Stimulated activated CD8-positive, alpha-beta memory T cell treated with anti-CD3 and anti-CD28 coated beads, Interleukin-4, amount 100 ng/mL, for 1 hour (primary cell): ENCODE results near the gene ATP5MC2.
A peak's percentile ranks its signal among the peaks of the same experiment; 100 is the strongest.
"Not testable (repeated sequence)": the region's sequence is repeated elsewhere in the genome, so short reads cannot be mapped to it uniquely, and the experiment has no call there.

Experiments used
- DNase-seq, 2 donors: peaks; one replicate each; pipeline ENCODE4 v3.0.0-alpha.2; 2020; ENCODE audit warnings: low read depth in 2 of 2, low spot score in 1 of 2

ATP5MC2 gene

GRCh38 chr12:53653595-53653994 lies 22.3 kb downstream of the ATP5MC2 start:
- no peak for DNase-seq

- no peak for DNase-seq
These were observed 23.5 kb downstream of the ATP5MC2 start for GRCh38 chr12:53652366-53652765.

- DNase-seq: no peak
These were observed 24.1 kb downstream of the ATP5MC2 start for GRCh38 chr12:53651737-53652136.

GRCh38 chr12:53646300-53646699 lies 29.6 kb downstream of the ATP5MC2 start:
- DNase-seq: not testable (repeated sequence)

GRCh38 chr12:53645165-53645564 lies 30.7 kb downstream of the ATP5MC2 start:
- DNase-seq: no peak

GRCh38 chr12:53644133-53644532 lies 31.8 kb downstream of the ATP5MC2 start:
- DNase-seq: no peak

- DNase-seq: no peak
These were observed 32.5 kb downstream of the ATP5MC2 start for GRCh38 chr12:53643232-53643979.

GRCh38 chr12:53638057-53638456 lies 37.8 kb downstream of the ATP5MC2 start:
- no peak for DNase-seq

GRCh38 chr12:53636641-53637040 lies 39.2 kb downstream of the ATP5MC2 start:
- DNase-seq: no peak

- not testable (repeated sequence) for DNase-seq
These were observed 40.2 kb downstream of the ATP5MC2 start for GRCh38 chr12:53635708-53636107.

GRCh38 chr12:53631721-53632120 lies 44.2 kb downstream of the ATP5MC2 start:
- no peak for DNase-seq

- DNase-seq: no peak
These were observed 48.0 kb downstream of the ATP5MC2 start for GRCh38 chr12:53627919-53628318.

- no peak for DNase-seq
These were observed 49.1 kb downstream of the ATP5MC2 start for GRCh38 chr12:53626702-53627169.

- DNase-seq: peak; percentile 96 to 98
These were observed 49.8 kb downstream of the ATP5MC2 start, which contains the start of gene ATF7 for GRCh38 chr12:53625946-53626701. Gene ATF7 (minus strand): TSS chr12:53626382. CDS start chr12:53601000, 25,382 bp downstream.

GRCh38 chr12:53625373-53625945 lies 50.4 kb downstream of the ATP5MC2 start:
- DNase-seq: no peak

- no peak for DNase-seq
These were observed 50.9 kb downstream of the ATP5MC2 start for GRCh38 chr12:53624956-53625355.

GRCh38 chr12:53624458-53624857 lies 51.4 kb downstream of the ATP5MC2 start:
- DNase-seq: no peak

- no peak for DNase-seq
These were observed 52.1 kb downstream of the ATP5MC2 start for GRCh38 chr12:53623548-53624385.

GRCh38 chr12:53622724-53623123 lies 53.2 kb downstream of the ATP5MC2 start:
- DNase-seq: no peak

- no peak for DNase-seq
These were observed 57.6 kb downstream of the ATP5MC2 start for GRCh38 chr12:53618275-53618674.

- DNase-seq: no peak
These were observed 58.2 kb downstream of the ATP5MC2 start for GRCh38 chr12:53617700-53618099.
